Calu3 (cell line): ENCODE data around the gene GALNT14. TPM values are rescaled to one million over a fixed set of nuclear protein-coding genes. Genes with fewer than 3 reads are reported as not detected.
A peak's percentile ranks its signal among the peaks of the same experiment; 100 is the strongest.

Experiments used
- BruUV-seq: library from RNA; stranded (reverse); fragments of 400-500 nt; replicated peaks from 2 replicates; lab custom pipeline; 2021; lab: Mats Ljungman, UMichigan
- CTCF ChIA-PET: fragments of 300-600 bp; sonication (Branson Sonifier 250); formaldehyde crosslinking; loops from one replicate; lab custom pipeline; 2022; ENCODE audit warnings: antibody characterized with exemption; lab: Charles Lee
- DNase-seq: peaks from one replicate; pipeline ENCODE4 v3.0.0; 2022
- H3K27ac Mint-ChIP-seq: one replicate; pipeline ENCODE4 v1.8.0; 2022; ENCODE audit warnings: mixed read lengths; ENCODE audit not compliant: unreplicated experiment
- H3K27me3 Mint-ChIP-seq: one replicate; pipeline ENCODE4 v1.8.0; 2022; ENCODE audit warnings: mixed read lengths; ENCODE audit not compliant: unreplicated experiment
- H3K36me3 Mint-ChIP-seq: one replicate; pipeline ENCODE4 v1.8.0; 2022; ENCODE audit warnings: mild to moderate bottlenecking, moderate library complexity, mixed read lengths; ENCODE audit not compliant: insufficient read depth, unreplicated experiment
- H3K4me1 Mint-ChIP-seq: one replicate; pipeline ENCODE4 v1.8.0; 2022; ENCODE audit warnings: mild to moderate bottlenecking, low read depth, mixed read lengths; ENCODE audit not compliant: unreplicated experiment
- H3K4me3 Mint-ChIP-seq: one replicate; pipeline ENCODE4 v1.8.0; 2022; ENCODE audit warnings: mild to moderate bottlenecking, low read depth, moderate library complexity, mixed read lengths; ENCODE audit not compliant: unreplicated experiment
- H3K9me3 Mint-ChIP-seq: one replicate; pipeline ENCODE4 v1.8.0; 2022; ENCODE audit warnings: low read depth, mixed read lengths; ENCODE audit not compliant: unreplicated experiment
- CTCF ChIP-seq: fragments of 200-600 bp; IDR thresholded peaks from one replicate; pipeline ENCODE4 v1.8.0; 2022; ENCODE audit warnings: antibody characterized with exemption; ENCODE audit not compliant: unreplicated experiment
- intact Hi-C: fragments of 100-400 bp; cut with micrococcal nuclease; formaldehyde crosslinking; loops from one replicate; pipeline ENCODE4 v1.10.0; 2022; ENCODE audit not compliant: unreplicated experiment
- total RNA-seq: library from RNA; stranded (reverse); gene quantifications from 2 replicates; pipeline ENCODE4 v1.2.3, GENCODE V29; 2022

GALNT14 gene
- total RNA-seq, 1 experiment from 2014 or later: 61.9 TPM

GRCh38 chr2:31140151-31140550, 1.9 kb upstream of the GALNT14 start:
- H3K9me3 Mint-ChIP-seq: no peaks in the 10 kb centered on the region
- no peak overlapping the region for H3K4me3 Mint-ChIP-seq
- peaks cover 21% of the 10 kb centered on the region for H3K4me1 Mint-ChIP-seq
- H3K27me3 Mint-ChIP-seq: peaks cover 41% of the 10 kb centered on the region
- CTCF ChIA-PET: interaction anchor here (1.1 kb wide), 1 partner anchor 30 kb away, joined by 3 read pairs; no protein-coding TSS in a partner anchor
- no peak overlapping the region for H3K27ac Mint-ChIP-seq
- H3K36me3 Mint-ChIP-seq: peaks cover 21% of the 10 kb centered on the region
- no TSS peak for BruUV-seq
- intact Hi-C loops: no loop called here
- DNase-seq: no peak
- no peak for TF ChIP-seq CTCF

- no peak for DNase-seq
- H3K4me1 Mint-ChIP-seq: peaks cover 25% of the 10 kb centered on the region
- no peak overlapping the region for H3K27ac Mint-ChIP-seq
- peaks cover 37% of the 10 kb centered on the region for H3K27me3 Mint-ChIP-seq
- no peak for TF ChIP-seq CTCF
- no peaks in the 10 kb centered on the region for H3K9me3 Mint-ChIP-seq
- H3K36me3 Mint-ChIP-seq: peaks cover 21% of the 10 kb centered on the region
- BruUV-seq: no TSS peak
- CTCF ChIA-PET: no interaction called here
- intact Hi-C loops: loop anchor here (2.0 to 10.0 kb wide), 3 partner anchors 135 to 193 kb away; no protein-coding TSS in a partner anchor
- H3K4me3 Mint-ChIP-seq: no peak overlapping the region
Observed at GRCh38 chr2:31139671-31140070, 1.4 kb upstream of the GALNT14 start.

- TSS peak; percentile 41 for BruUV-seq
- peak overlapping the region; percentile 97 for H3K4me3 Mint-ChIP-seq
- H3K4me1 Mint-ChIP-seq: peaks cover 48% of the 10 kb centered on the region
- peaks cover 17% of the 10 kb centered on the region for H3K27me3 Mint-ChIP-seq
- peaks cover 27% of the 10 kb centered on the region for H3K36me3 Mint-ChIP-seq
- TF ChIP-seq CTCF: no peak
- no peaks in the 10 kb centered on the region for H3K9me3 Mint-ChIP-seq
- intact Hi-C loops: loop anchor here (2.0 to 10.0 kb wide), 3 partner anchors 133 to 195 kb away; no protein-coding TSS in a partner anchor
- DNase-seq: peak; percentile 42
- CTCF ChIA-PET: interaction anchor here (0.7 to 3.1 kb wide), 15 partner anchors 8 to 426 kb away, joined by 3 to 25 read pairs (median 4); no protein-coding TSS in a partner anchor
- peak overlapping the region; percentile 64 for H3K27ac Mint-ChIP-seq
Observed at GRCh38 chr2:31137211-31138036, 816 bp downstream of the GALNT14 start.

- H3K4me1 Mint-ChIP-seq: peaks cover 55% of the 10 kb centered on the region
- no peak for TF ChIP-seq CTCF
- H3K27ac Mint-ChIP-seq: peak overlapping the region; percentile 64
- intact Hi-C loops: loop anchor here (5.0 to 10.0 kb wide), 2 partner anchors 132 to 159 kb away; no protein-coding TSS in a partner anchor
- CTCF ChIA-PET: interaction anchor here (1.0 to 3.1 kb wide), 3 partner anchors 34 to 425 kb away, joined by 4 to 25 read pairs (median 7); no protein-coding TSS in a partner anchor
- peaks cover 27% of the 10 kb centered on the region for H3K36me3 Mint-ChIP-seq
- peak overlapping the region; percentile 97 for H3K4me3 Mint-ChIP-seq
- DNase-seq: peak; percentile 38
- BruUV-seq: no TSS peak
- peaks cover 10% of the 10 kb centered on the region for H3K27me3 Mint-ChIP-seq
- H3K9me3 Mint-ChIP-seq: no peaks in the 10 kb centered on the region
Observed at GRCh38 chr2:31136732-31137131, 1.5 kb downstream of the GALNT14 start.
